ENCODE measurements around the gene PANX1. TPM values are rescaled to one million over a fixed set of nuclear protein-coding genes. Genes with fewer than 3 reads are reported as not detected.

The PANX1 gene
- total RNA-seq, 1 experiment from 2014 or later = 21.9 TPM

DNA sequence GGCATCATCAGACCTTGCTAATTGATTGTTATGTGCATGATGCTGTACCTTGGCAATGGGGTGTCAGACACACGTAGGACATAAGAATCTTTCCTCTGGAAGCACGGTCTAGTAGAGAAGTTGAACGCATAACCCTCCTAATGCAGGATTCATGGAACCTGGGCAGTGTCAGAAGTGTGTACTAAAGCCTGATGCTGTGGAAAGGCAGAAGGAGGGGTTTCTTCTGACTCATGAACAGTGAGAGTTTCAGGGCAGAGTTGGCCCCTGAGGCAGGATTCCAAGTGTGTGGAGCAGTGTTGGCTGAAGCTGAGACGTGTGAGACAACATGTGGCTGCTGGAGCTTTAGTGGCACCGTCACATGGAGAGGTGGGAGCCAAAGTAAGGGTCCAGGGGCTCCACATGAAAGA lies 3.5 kb downstream of the PANX1 start (continued):
- no peak for TF ChIP-seq ZFX (IDR thresholded peaks at IDR 0.05)

- Histone ChIP-seq H2AFZ (ENCODE audit: low read depth, low read length, poor library complexity, severe bottlenecking) (no peak overlapping the region), H3K4me2 (ENCODE audit: low read length) (no peak overlapping the region), H3K9me3 (ENCODE audit: control insufficient read depth in 1 of 2, insufficient read depth in 1 of 2, low read depth in 1 of 2, low read length in 2 of 2) (no peaks in the 10 kb centered on the region), H3K9ac (ENCODE audit: low read length) (no peak overlapping the region), H4K20me1 (ENCODE audit: insufficient read depth) (no peaks in the 10 kb centered on the region; the same call in 1 of the 2 replicates), H3K9me2 (ENCODE audit: insufficient read depth) (no peaks in the 10 kb centered on the region), H3K27me3 (ENCODE audit: insufficient read depth, low read length) (no peaks in the 10 kb centered on the region), H3K4me3 (replicated peaks in 1 of 2; ENCODE audit: low read depth in 1 of 2, low read length in 2 of 2) (no peak overlapping the region), H3K27ac (ENCODE audit: low read depth, low read length) (no peak overlapping the region), H3K36me3 (ENCODE audit: control insufficient read depth in 1 of 2, insufficient read depth in 2 of 2, low read length in 2 of 2) (no peaks in the 10 kb centered on the region), H3K79me2 (ENCODE audit: insufficient read depth, low read length) (peaks cover 87% of the 10 kb centered on the region), H3K4me1 (ENCODE audit: control insufficient read depth in 1 of 2, insufficient read depth in 2 of 2, low read length in 2 of 2) (peaks cover 35 to 75% of the 10 kb centered on the region in 2 experiments)
- ATAC-seq (no peak), DNase-seq (ENCODE audit: low read depth, low spot score) (no peak)
- ChIA-PET CTCF (no interaction called here), RAD21 (ENCODE audit: low non-redundant PET in 1 of 2, low total read pairs in 2 of 2, uncharacterized antibody in 2 of 2, unreplicated experiment in 2 of 2) (no interaction called here), POLR2A (no interaction called here)
- TF ChIP-seq SP1 (IDR thresholded peaks at IDR 0.05; ENCODE audit: low read depth) (no peak), CTCF (IDR thresholded peaks at IDR 0.05 in 2 of 3, conservative IDR thresholded peaks at IDR 0.05 in 1 of 3; ENCODE audit: borderline replicate concordance in 1 of 3, insufficient read depth in 1 of 3, low read depth in 2 of 3, low read length in 2 of 3) (no peak), RAD21 (IDR thresholded peaks at IDR 0.05; ENCODE audit: low read depth) (no peak), SIN3A (IDR thresholded peaks at IDR 0.05; ENCODE audit: low read depth) (no peak), SRF (IDR thresholded peaks at IDR 0.05; ENCODE audit: low read depth) (no peak), POLR2AphosphoS5 (IDR thresholded peaks at IDR 0.05; ENCODE audit: low read depth, low read length) (no peak), EZH2phosphoT487 (IDR thresholded peaks at IDR 0.05; ENCODE audit: borderline replicate concordance) (no peak), YY1 (IDR thresholded peaks at IDR 0.05; ENCODE audit: extremely low read depth, insufficient replicate concordance, low read depth, low read length) (no peak), ELF1 (IDR thresholded peaks at IDR 0.05; ENCODE audit: borderline replicate concordance, low read depth) (no peak), TCF7L2 (IDR thresholded peaks at IDR 0.05; ENCODE audit: borderline replicate concordance, extremely low read depth, insufficient read depth, insufficient read length) (no peak), POLR2A (IDR thresholded peaks at IDR 0.05; ENCODE audit: borderline replicate concordance, extremely low read depth, insufficient read depth, insufficient read length) (no peak)
- TF ChIP-seq, protein P1, sequence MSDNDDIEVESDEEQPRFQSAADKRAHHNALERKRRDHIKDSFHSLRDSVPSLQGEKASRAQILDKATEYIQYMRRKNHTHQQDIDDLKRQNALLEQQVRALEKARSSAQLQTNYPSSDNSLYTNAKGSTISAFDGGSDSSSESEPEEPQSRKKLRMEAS (IDR thresholded peaks at IDR 0.05) = no peak
- TF ChIP-seq, protein P2, sequence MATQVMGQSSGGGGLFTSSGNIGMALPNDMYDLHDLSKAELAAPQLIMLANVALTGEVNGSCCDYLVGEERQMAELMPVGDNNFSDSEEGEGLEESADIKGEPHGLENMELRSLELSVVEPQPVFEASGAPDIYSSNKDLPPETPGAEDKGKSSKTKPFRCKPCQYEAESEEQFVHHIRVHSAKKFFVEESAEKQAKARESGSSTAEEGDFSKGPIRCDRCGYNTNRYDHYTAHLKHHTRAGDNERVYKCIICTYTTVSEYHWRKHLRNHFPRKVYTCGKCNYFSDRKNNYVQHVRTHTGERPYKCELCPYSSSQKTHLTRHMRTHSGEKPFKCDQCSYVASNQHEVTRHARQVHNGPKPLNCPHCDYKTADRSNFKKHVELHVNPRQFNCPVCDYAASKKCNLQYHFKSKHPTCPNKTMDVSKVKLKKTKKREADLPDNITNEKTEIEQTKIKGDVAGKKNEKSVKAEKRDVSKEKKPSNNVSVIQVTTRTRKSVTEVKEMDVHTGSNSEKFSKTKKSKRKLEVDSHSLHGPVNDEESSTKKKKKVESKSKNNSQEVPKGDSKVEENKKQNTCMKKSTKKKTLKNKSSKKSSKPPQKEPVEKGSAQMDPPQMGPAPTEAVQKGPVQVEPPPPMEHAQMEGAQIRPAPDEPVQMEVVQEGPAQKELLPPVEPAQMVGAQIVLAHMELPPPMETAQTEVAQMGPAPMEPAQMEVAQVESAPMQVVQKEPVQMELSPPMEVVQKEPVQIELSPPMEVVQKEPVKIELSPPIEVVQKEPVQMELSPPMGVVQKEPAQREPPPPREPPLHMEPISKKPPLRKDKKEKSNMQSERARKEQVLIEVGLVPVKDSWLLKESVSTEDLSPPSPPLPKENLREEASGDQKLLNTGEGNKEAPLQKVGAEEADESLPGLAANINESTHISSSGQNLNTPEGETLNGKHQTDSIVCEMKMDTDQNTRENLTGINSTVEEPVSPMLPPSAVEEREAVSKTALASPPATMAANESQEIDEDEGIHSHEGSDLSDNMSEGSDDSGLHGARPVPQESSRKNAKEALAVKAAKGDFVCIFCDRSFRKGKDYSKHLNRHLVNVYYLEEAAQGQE (IDR thresholded peaks at IDR 0.05; ENCODE audit: low read depth) = no peak
- BruUV-seq (replicated peaks) = no TSS peak
- intact Hi-C loops (cut with micrococcal nuclease) = no loop called here
These were observed 4.3 kb downstream of the PANX1 start for GRCh38 chr11:94132823-94133408.

Measured in HCT116 (cell line).